Activated T-cell treated with anti-CD3 and anti-CD28 coated beads, Interleukin-2, amount 50 U/mL, for 48 hours (primary cell): Measurements from ENCODE around the gene LDHAL6A.

ENCODE experiments used
- DNase-seq, 2 experiments: peaks; one replicate each; pipeline ENCODE4 v3.0.0-alpha.2; 2020

LDHAL6A gene

GRCh38 chr11:18490736-18491485 lies 35.3 kb downstream of the LDHAL6A start:
- no peak for DNase-seq

- DNase-seq, result no peak
These were observed 36.3 kb downstream of the LDHAL6A start for GRCh38 chr11:18491924-18492323.

GRCh38 chr11:18492888-18493287 lies 37.2 kb downstream of the LDHAL6A start:
- no peak for DNase-seq

- no peak for DNase-seq
These were observed 37.7 kb downstream of the LDHAL6A start for GRCh38 chr11:18493310-18493709.

- no peak for DNase-seq
These were observed 39.6 kb downstream of the LDHAL6A start for GRCh38 chr11:18495271-18495670.

GRCh38 chr11:18495703-18496102 lies 40.0 kb downstream of the LDHAL6A start:
- DNase-seq, result no peak

- DNase-seq, result no peak
These were observed 42.4 kb downstream of the LDHAL6A start for GRCh38 chr11:18498039-18498438.

GRCh38 chr11:18501629-18502028 lies 46.0 kb downstream of the LDHAL6A start:
- no peak for DNase-seq

GRCh38 chr11:18502352-18502751 lies 46.7 kb downstream of the LDHAL6A start:
- DNase-seq, result no peak

GRCh38 chr11:18521122-18521521 lies 65.5 kb downstream of the LDHAL6A start:
- DNase-seq, result no peak

- DNase-seq, result no peak
These were observed 66.7 kb downstream of the LDHAL6A start for GRCh38 chr11:18522388-18522787.

- DNase-seq, result no peak
These were observed 67.4 kb downstream of the LDHAL6A start for GRCh38 chr11:18523084-18523483.

GRCh38 chr11:18524248-18524647 lies 68.6 kb downstream of the LDHAL6A start:
- DNase-seq, result no peak

- no peak for DNase-seq
These were observed 70.5 kb downstream of the LDHAL6A start for GRCh38 chr11:18526130-18526520.

- peak; percentile 95 to 97 for DNase-seq
These were observed 71.1 kb downstream of the LDHAL6A start, which contains the start of gene TSG101 for GRCh38 chr11:18526521-18527296. TSS of gene TSG101 (minus strand) at chr11:18526942. CDS start at chr11:18526816, 126 bp downstream.

- no peak for DNase-seq
These were observed 71.9 kb downstream of the LDHAL6A start for GRCh38 chr11:18527512-18527911.
